MCF 10A (cell line): ENCODE measurements around the gene APEH. TPM values are rescaled to one million over a fixed set of nuclear protein-coding genes. Genes with fewer than 3 reads are reported as not detected.
A peak's percentile ranks its signal among the peaks of the same experiment; 100 is the strongest.
"Not testable (repeated sequence)": the region's sequence is repeated elsewhere in the genome, so short reads cannot be mapped to it uniquely, and the experiment has no call there.

Experiments
- BruUV-seq: library from RNA; stranded (reverse); fragments of 400-500 nt; replicated peaks from 2 replicates; lab custom pipeline; 2021; lab: Mats Ljungman, UMichigan
- CTCF ChIA-PET: fragments of 300-600 bp; sonication (Branson Sonifier 250); formaldehyde crosslinking; extraction: SDS; loops from one replicate; lab custom pipeline; 2021; ENCODE audit warnings: antibody characterized with exemption, inconsistent platforms; lab: Yijun Ruan, JAX
- POLR2A ChIA-PET: fragments of 300-600, 350-650 bp; sonication (Branson Sonifier 250); formaldehyde crosslinking; extraction: SDS; loops from one replicate; lab custom pipeline; 2020; ENCODE audit warnings: antibody characterized with exemption, inconsistent platforms; lab: Yijun Ruan, JAX
- DNase-seq: peaks from one replicate; pipeline ENCODE4 v3.0.0-alpha.2; 2018; ENCODE audit not compliant: unreplicated experiment
- H3K27ac Mint-ChIP-seq: one replicate; pipeline ENCODE4 v1.8.0; 2022; ENCODE audit warnings: mild to moderate bottlenecking, low read depth, mixed read lengths; ENCODE audit not compliant: unreplicated experiment
- H3K27me3 Mint-ChIP-seq: one replicate; pipeline ENCODE4 v1.8.0; 2022; ENCODE audit warnings: mixed read lengths; ENCODE audit not compliant: insufficient read depth, unreplicated experiment
- H3K36me3 Mint-ChIP-seq: one replicate; pipeline ENCODE4 v1.8.0; 2022; ENCODE audit warnings: mild to moderate bottlenecking, moderate library complexity, mixed read lengths; ENCODE audit not compliant: insufficient read depth, unreplicated experiment
- H3K4me1 Mint-ChIP-seq: one replicate; pipeline ENCODE4 v1.8.0; 2022; ENCODE audit warnings: mixed read lengths; ENCODE audit not compliant: insufficient read depth, unreplicated experiment
- H3K4me3 Mint-ChIP-seq: one replicate; pipeline ENCODE4 v1.8.0; 2022; ENCODE audit warnings: mild to moderate bottlenecking, moderate library complexity, mixed read lengths; ENCODE audit not compliant: unreplicated experiment
- H3K9me3 Mint-ChIP-seq: one replicate; pipeline ENCODE4 v1.8.0; 2022; ENCODE audit warnings: mixed read lengths; ENCODE audit not compliant: unreplicated experiment
- intact Hi-C: fragments of 100-400 bp; cut with micrococcal nuclease; formaldehyde crosslinking; loops from 2 replicates; pipeline ENCODE4 v1.14.1; 2022
- total RNA-seq: library from RNA; stranded (reverse); gene quantifications from 2 replicates; pipeline ENCODE4 v1.2.3, GENCODE V29; 2022
- TF ChIP-seq, protein P1 (sequence below): fragments of 200-600 bp; IDR thresholded peaks from one replicate; pipeline ENCODE4 v1.8.0; 2022; ENCODE audit warnings: antibody characterized with exemption, mild to moderate bottlenecking; ENCODE audit not compliant: unreplicated experiment

The APEH gene
- total RNA-seq, 1 experiment from 2014 or later: 127 TPM

DNA sequence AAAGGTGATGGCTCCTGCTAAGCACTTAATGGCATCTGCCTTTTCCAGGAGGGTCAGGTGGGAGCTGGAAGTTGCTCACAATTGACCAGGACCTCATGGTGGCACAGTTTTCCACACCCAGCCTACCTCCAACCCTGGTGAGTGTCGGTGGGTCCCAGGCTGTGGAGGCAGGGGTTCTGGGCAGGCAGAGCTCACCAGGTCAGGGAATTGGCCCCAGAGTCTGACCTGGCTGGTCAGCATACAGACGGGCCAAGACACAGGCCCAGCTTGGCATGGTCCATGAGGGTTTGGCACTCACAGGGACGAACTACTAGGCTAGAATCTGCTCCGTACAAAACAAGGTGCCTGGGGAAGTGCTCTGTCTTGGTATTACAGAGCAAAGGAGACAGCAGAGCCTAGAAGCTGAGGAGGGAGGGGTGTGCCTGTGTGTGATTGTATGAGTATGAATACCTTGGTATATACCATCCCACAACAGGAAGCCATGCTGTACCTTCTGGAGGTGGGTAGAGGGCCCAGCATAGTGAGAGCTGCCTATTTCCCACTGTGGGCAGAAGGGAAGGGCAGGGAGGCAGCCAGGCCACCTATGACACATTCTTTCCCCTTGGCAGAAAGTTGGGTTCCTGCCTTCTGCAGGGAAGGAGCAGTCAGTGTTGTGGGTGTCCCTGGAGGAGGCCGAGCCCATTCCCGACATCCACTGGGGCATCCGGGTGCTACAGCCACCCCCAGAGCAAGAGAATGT is 6.5 kb downstream of the APEH start:
- TF ChIP-seq, protein P1, sequence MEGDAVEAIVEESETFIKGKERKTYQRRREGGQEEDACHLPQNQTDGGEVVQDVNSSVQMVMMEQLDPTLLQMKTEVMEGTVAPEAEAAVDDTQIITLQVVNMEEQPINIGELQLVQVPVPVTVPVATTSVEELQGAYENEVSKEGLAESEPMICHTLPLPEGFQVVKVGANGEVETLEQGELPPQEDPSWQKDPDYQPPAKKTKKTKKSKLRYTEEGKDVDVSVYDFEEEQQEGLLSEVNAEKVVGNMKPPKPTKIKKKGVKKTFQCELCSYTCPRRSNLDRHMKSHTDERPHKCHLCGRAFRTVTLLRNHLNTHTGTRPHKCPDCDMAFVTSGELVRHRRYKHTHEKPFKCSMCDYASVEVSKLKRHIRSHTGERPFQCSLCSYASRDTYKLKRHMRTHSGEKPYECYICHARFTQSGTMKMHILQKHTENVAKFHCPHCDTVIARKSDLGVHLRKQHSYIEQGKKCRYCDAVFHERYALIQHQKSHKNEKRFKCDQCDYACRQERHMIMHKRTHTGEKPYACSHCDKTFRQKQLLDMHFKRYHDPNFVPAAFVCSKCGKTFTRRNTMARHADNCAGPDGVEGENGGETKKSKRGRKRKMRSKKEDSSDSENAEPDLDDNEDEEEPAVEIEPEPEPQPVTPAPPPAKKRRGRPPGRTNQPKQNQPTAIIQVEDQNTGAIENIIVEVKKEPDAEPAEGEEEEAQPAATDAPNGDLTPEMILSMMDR: no peak
- BruUV-seq: no TSS peak
- Mint-ChIP-seq H3K36me3 (peaks cover 16% of the 10 kb centered on the region), H3K9me3 (no peaks in the 10 kb centered on the region), H3K4me3 (no peak overlapping the region), H3K27ac (no peak overlapping the region), H3K4me1 (peaks cover 5% of the 10 kb centered on the region), H3K27me3 (no peaks in the 10 kb centered on the region)
- ChIA-PET CTCF (interaction anchor here (1.1 to 1.4 kb wide), 2 partner anchors 9 kb away, joined by 3 read pairs; partner anchors contain the start of gene RNF123), POLR2A (interaction anchor here (0.5 to 1.2 kb wide), 2 partner anchors 9 to 796 kb away, joined by 3 to 4 read pairs; partner anchors contain the start of genes MST1 and RNF123)
- DNase-seq: no peak
- intact Hi-C loops: no loop called here

DNA sequence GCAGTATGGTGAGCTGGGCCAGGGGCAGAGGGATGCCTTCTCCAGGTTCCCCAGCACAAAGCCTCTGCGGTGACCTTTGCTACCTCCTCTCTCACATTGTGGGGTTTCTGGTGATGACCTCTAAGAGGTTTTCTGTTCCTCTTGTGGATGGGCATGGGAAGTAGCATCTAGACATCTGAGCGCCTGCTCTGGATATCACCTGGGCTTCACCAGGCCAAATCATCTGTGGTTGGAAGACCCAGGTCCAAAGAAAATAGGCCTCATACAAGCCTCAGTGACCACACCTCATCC is 7.0 kb downstream of the APEH start:
- intact Hi-C loops: no loop called here
- CTCF ChIA-PET: no interaction called here

DNA sequence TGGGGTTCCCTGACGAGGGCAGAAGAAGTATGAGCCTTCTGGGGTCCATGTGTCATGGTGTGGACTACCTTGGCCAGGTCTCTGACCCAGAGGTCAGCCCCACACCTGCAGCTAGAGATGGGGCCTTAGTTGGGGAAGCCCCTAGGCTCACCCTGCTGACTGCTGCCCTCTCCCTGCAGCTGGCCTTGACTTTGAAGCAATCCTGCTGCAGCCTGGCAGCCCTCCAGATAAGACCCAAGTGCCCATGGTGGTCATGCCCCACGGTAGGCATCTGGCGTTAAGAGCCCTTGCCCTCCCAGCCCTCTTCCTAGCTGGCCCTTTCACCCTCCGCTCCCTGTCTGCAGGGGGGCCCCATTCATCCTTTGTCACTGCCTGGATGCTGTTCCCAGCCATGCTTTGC is 7.4 kb downstream of the APEH start:
- H3K27me3 Mint-ChIP-seq: no peaks in the 10 kb centered on the region
- BruUV-seq: no TSS peak
- TF ChIP-seq, protein P1: no peak
- H3K27ac Mint-ChIP-seq: no peak overlapping the region
- DNase-seq: no peak
- CTCF ChIA-PET: no interaction called here
- intact Hi-C loops: no loop called here
- no peak overlapping the region for H3K4me3 Mint-ChIP-seq
- H3K36me3 Mint-ChIP-seq: peaks cover 12% of the 10 kb centered on the region
- POLR2A ChIA-PET: no interaction called here
- peaks cover 5% of the 10 kb centered on the region for H3K4me1 Mint-ChIP-seq
- H3K9me3 Mint-ChIP-seq: no peaks in the 10 kb centered on the region

More for the DNA sequence above, 7.0 kb downstream of the APEH start:
- peaks cover 13% of the 10 kb centered on the region for H3K36me3 Mint-ChIP-seq
- no peak for DNase-seq
- H3K4me3 Mint-ChIP-seq: no peak overlapping the region
- no peak overlapping the region for H3K27ac Mint-ChIP-seq
- no TSS peak for BruUV-seq
- no peaks in the 10 kb centered on the region for H3K9me3 Mint-ChIP-seq
- POLR2A ChIA-PET: no interaction called here
- no peaks in the 10 kb centered on the region for H3K27me3 Mint-ChIP-seq
- TF ChIP-seq, protein P1: no peak
- peaks cover 5% of the 10 kb centered on the region for H3K4me1 Mint-ChIP-seq

DNA sequence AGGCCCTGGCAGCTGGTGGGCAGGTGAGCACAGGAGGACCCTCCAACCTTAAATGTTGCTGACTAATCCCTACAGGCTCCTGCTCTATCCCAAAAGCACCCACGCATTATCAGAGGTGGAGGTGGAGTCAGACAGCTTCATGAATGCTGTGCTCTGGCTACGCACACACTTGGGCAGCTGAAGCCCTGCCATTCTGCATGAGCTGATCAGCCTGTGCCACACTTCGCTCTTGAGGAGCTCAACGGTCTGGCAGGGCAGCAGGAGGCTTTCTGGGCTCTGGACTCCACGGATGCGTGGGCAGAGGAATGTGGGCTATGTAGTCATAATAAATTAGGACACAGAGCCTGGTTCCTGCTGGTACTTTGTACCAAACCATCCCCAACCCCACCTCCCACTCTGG is 9.0 kb downstream of the APEH start:
- no peaks in the 10 kb centered on the region for H3K27me3 Mint-ChIP-seq
- H3K36me3 Mint-ChIP-seq: peaks cover 12% of the 10 kb centered on the region
- peaks cover 5% of the 10 kb centered on the region for H3K4me1 Mint-ChIP-seq
- no peaks in the 10 kb centered on the region for H3K9me3 Mint-ChIP-seq
- ChIA-PET CTCF (interaction anchor here (0.6 to 1.0 kb wide), 2 partner anchors 10 to 11 kb away, joined by 3 to 4 read pairs; no protein-coding TSS in a partner anchor), POLR2A (interaction anchor here (0.6 kb wide), 1 partner anchor 255 kb away, joined by 3 read pairs; no protein-coding TSS in a partner anchor)
- BruUV-seq: TSS peak; percentile 39
- DNase-seq: no peak
- H3K27ac Mint-ChIP-seq: no peak overlapping the region
- intact Hi-C loops: no loop called here
- TF ChIP-seq, protein P1: no peak
- no peak overlapping the region for H3K4me3 Mint-ChIP-seq

GRCh38 chr3:49684453-49684852 is 10.3 kb downstream of the APEH start:
- CTCF ChIA-PET, intact Hi-C loops, H3K9me3 Mint-ChIP-seq, POLR2A ChIA-PET, H3K27ac Mint-ChIP-seq, H3K4me3 Mint-ChIP-seq, DNase-seq, BruUV-seq, H3K27me3 Mint-ChIP-seq: not testable (repeated sequence)
- H3K36me3 Mint-ChIP-seq: peaks cover 16% of the 10 kb centered on the region
- peaks cover 11% of the 10 kb centered on the region for H3K4me1 Mint-ChIP-seq

- intact Hi-C loops, H3K4me3 Mint-ChIP-seq, DNase-seq, H3K27me3 Mint-ChIP-seq, H3K27ac Mint-ChIP-seq, H3K4me1 Mint-ChIP-seq, CTCF ChIA-PET, BruUV-seq, H3K9me3 Mint-ChIP-seq, POLR2A ChIA-PET: not testable (repeated sequence)
- H3K36me3 Mint-ChIP-seq: peaks cover 13% of the 10 kb centered on the region
Measured at GRCh38 chr3:49685103-49685502, 11.0 kb downstream of the APEH start.
